Sigmoid colon (tissue), 4 donors: ENCODE results near the gene ASIC3.

Experiments
- EP300 ChIP-seq, 4 donors: sonication (generic); formaldehyde crosslinking; IDR thresholded peaks; one replicate each; pipeline ENCODE4 v1.6.1; 2017; ENCODE audit warnings: antibody characterized with exemption in 4 of 4
- POLR2A ChIP-seq, 2 donors: fragments of 450-650 bp; IDR thresholded peaks; one replicate each; pipeline ENCODE4 v1.6.1; 2016; ENCODE audit warnings: antibody characterized with exemption in 2 of 2, mild to moderate bottlenecking in 2 of 2, moderate library complexity in 2 of 2
- POLR2AphosphoS5 ChIP-seq, 4 donors: sonication (generic); formaldehyde crosslinking; IDR thresholded peaks; one replicate each; pipeline ENCODE4 v1.6.1; 2017; ENCODE audit warnings: antibody characterized with exemption in 4 of 4
- TF ChIP-seq, protein P1 (sequence below), 4 experiments: fragments of 450-650 bp in 3 of 4; fragments of 200-600 bp in 1 of 4; IDR thresholded peaks; one replicate each; pipeline ENCODE4 v1.5.1; 2016 to 2019; ENCODE audit warnings: antibody characterized with exemption in 4 of 4, mild to moderate bottlenecking in 3 of 4, moderate library complexity in 2 of 4

DNA sequence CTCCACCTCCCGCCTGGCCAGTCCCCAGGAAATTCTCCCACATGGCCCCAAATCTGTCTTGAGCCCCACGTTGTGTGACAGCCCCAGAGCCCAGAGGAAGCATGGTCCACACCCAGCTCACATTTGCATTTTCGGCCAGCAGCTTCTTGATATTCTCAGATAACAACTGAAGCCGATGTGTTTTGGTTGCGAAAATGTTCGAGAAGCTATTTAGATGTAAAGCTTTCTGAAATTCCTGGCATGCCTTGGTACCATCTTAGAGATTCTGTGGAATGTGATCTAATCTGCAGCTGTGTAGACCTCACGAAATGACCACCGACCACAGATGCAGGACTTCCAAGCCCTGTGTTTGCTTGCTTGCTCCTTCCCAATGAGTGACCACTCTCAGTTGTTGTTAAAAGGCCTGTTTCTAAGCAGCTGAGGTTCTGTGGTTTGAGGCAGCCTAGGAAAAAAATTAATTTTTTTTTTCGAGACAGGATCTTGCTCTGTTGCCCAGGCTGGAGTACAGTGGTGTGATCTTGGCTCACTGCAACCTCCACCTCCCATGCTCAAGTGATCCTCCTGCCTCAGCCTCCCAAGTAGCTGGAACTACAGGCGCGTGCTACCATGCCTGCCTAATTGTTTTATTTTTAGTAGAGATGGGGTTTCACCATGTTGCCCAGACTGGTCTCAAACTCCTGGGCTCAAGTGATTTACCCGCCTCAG is 19.9 kb downstream of the ASIC3 start:
- TF ChIP-seq POLR2A (IDR thresholded peaks at IDR 0.05): no peak
- TF ChIP-seq POLR2AphosphoS5 (IDR thresholded peaks at IDR 0.05): no peak
- TF ChIP-seq, protein P1, sequence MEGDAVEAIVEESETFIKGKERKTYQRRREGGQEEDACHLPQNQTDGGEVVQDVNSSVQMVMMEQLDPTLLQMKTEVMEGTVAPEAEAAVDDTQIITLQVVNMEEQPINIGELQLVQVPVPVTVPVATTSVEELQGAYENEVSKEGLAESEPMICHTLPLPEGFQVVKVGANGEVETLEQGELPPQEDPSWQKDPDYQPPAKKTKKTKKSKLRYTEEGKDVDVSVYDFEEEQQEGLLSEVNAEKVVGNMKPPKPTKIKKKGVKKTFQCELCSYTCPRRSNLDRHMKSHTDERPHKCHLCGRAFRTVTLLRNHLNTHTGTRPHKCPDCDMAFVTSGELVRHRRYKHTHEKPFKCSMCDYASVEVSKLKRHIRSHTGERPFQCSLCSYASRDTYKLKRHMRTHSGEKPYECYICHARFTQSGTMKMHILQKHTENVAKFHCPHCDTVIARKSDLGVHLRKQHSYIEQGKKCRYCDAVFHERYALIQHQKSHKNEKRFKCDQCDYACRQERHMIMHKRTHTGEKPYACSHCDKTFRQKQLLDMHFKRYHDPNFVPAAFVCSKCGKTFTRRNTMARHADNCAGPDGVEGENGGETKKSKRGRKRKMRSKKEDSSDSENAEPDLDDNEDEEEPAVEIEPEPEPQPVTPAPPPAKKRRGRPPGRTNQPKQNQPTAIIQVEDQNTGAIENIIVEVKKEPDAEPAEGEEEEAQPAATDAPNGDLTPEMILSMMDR (IDR thresholded peaks at IDR 0.05): no peak
- TF ChIP-seq EP300 (IDR thresholded peaks at IDR 0.05): no peak
